SU-DHL-6 (cell line): Measurements from ENCODE around the gene GTF3A.

Experiments used
- H2AFZ ChIP-seq: fragments of 200-600 bp; sonication (generic); 2 replicates; pipeline ENCODE4 v1.6.1; 2014; ENCODE audit warnings: low read depth, mild to moderate bottlenecking, moderate library complexity, mixed read lengths, antibody characterized with exemption, low read length; ENCODE audit not compliant: severe bottlenecking
- H3F3A ChIP-seq: fragments of 200-600 bp; shearing (Covaris generic); 2 replicates; pipeline ENCODE4 v1.6.0; 2016; ENCODE audit warnings: antibody characterized with exemption, mild to moderate bottlenecking; ENCODE audit not compliant: insufficient read depth
- H3K27ac ChIP-seq: fragments of 200-600 bp; sonication (generic); 2 replicates; pipeline ENCODE4 v1.5.1; 2016; ENCODE audit warnings: low read depth, mild to moderate bottlenecking, low read length, moderate library complexity, mixed read lengths
- H3K27me3 ChIP-seq: fragments of 200-600 bp; sonication (generic), shearing (Covaris generic); 2 replicates; pipeline ENCODE4 v1.6.0; 2014; ENCODE audit warnings: mild to moderate bottlenecking, low read length
- H3K36me3 ChIP-seq: fragments of 200-600 bp; sonication (generic); 2 replicates; pipeline ENCODE4 v1.6.1; 2014; ENCODE audit warnings: mild to moderate bottlenecking, low read length, mixed read lengths
- H3K4me2 ChIP-seq: fragments of 300-600, 200-600 bp; shearing (Covaris generic), sonication (generic); 2 replicates; pipeline ENCODE4 v1.6.0; 2014; ENCODE audit warnings: low read length, low read depth, mild to moderate bottlenecking; ENCODE audit not compliant: poor library complexity, severe bottlenecking
- H3K4me3 ChIP-seq: fragments of 200-600 bp; sonication (generic); 2 replicates; pipeline ENCODE4 v1.5.1; 2014; ENCODE audit warnings: antibody characterized with exemption, low read length, mild to moderate bottlenecking, mixed read lengths; ENCODE audit not compliant: insufficient read depth, poor library complexity, severe bottlenecking
- H3K79me2 ChIP-seq: fragments of 200-600 bp; sonication (generic); 2 replicates; pipeline ENCODE4 v1.6.1; 2014; ENCODE audit warnings: mild to moderate bottlenecking, low read length, moderate library complexity; ENCODE audit not compliant: insufficient read depth
- H3K9ac ChIP-seq: fragments of 200-600 bp; sonication (generic); 2 replicates; pipeline ENCODE4 v1.7.0; 2014; ENCODE audit warnings: mild to moderate bottlenecking, low read length
- H3K9me2 ChIP-seq: fragments of 200-600 bp; sonication (generic); replicated peaks from 2 replicates; pipeline ENCODE4 v1.6.1; 2014; ENCODE audit warnings: low read length; ENCODE audit not compliant: insufficient read depth
- H3K9me3 ChIP-seq: fragments of 200-600 bp; sonication (generic); 2 replicates; pipeline ENCODE4 v1.6.1; 2014; ENCODE audit warnings: low read length, mixed read lengths; ENCODE audit not compliant: insufficient read depth
- H4K20me1 ChIP-seq: fragments of 200-600 bp; sonication (generic); 2 replicates; pipeline ENCODE4 v1.6.1; 2014; ENCODE audit warnings: low read depth, mild to moderate bottlenecking, antibody characterized with exemption, low read length, moderate library complexity, mixed read lengths
- EZH2phosphoT487 ChIP-seq: fragments of 200-600 bp; sonication (generic), shearing (Covaris generic); conservative IDR thresholded peaks from 2 replicates; pipeline ENCODE4 v1.6.1; 2018; ENCODE audit warnings: mild to moderate bottlenecking, antibody characterized with exemption, low read length, moderate library complexity, mixed read lengths
- TF ChIP-seq, protein P1 (sequence below): fragments of 200-600 bp; sonication (generic); IDR thresholded peaks from one replicate; pipeline ENCODE4 v1.5.1; 2017; ENCODE audit warnings: antibody characterized with exemption, mild to moderate bottlenecking, low read length, moderate library complexity; ENCODE audit not compliant: insufficient read depth, poor library complexity, severe bottlenecking

Gene GTF3A

DNA sequence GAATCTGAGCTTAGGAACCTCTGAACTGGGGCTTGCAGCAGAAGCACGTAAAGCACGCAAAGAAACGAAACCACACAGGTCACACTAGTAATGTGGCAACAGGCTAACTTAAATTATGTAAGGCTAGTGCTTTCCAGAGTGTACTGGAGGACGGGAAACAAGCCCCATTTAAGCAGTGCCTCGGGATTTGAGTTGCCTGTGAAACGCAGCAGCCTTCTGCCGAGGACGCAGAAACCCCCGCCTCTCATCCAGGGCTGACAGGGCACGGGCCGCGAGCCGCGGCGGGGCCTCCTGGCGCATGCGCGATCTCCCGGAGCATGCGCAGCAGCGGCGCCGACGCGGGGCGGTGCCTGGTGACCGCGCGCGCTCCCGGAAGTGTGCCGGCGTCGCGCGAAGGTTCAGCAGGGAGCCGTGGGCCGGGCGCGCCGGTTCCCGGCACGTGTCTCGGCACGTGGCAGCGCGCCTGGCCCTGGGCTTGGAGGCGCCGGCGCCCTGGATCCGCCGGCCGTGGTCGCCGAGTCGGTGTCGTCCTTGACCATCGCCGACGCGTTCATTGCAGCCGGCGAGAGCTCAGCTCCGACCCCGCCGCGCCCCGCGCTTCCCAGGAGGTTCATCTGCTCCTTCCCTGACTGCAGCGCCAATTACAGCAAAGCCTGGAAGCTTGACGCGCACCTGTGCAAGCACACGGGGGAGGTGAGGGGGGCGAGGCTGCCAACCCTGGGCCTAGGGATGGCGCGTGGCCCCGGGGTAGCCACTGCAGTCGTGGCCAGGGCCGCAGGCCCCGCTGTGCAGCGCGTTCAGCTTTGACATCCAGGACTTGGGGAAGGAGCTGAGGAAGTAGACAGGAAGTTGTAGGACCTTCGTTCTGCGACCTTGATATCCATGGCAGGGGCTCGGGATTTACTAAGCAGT is at the start of gene GTF3A:
Gene GTF3A, plus strand, starts transcription at position 374 of the 912 bp plus-strand sequence.
- H3K4me2 ChIP-seq = peak within 1 kb of the TSS; percentile 97
- no peaks in the 10 kb centered on the region for H3K9me2 ChIP-seq
- no peak for TF ChIP-seq EZH2phosphoT487
- TF ChIP-seq, protein P1, sequence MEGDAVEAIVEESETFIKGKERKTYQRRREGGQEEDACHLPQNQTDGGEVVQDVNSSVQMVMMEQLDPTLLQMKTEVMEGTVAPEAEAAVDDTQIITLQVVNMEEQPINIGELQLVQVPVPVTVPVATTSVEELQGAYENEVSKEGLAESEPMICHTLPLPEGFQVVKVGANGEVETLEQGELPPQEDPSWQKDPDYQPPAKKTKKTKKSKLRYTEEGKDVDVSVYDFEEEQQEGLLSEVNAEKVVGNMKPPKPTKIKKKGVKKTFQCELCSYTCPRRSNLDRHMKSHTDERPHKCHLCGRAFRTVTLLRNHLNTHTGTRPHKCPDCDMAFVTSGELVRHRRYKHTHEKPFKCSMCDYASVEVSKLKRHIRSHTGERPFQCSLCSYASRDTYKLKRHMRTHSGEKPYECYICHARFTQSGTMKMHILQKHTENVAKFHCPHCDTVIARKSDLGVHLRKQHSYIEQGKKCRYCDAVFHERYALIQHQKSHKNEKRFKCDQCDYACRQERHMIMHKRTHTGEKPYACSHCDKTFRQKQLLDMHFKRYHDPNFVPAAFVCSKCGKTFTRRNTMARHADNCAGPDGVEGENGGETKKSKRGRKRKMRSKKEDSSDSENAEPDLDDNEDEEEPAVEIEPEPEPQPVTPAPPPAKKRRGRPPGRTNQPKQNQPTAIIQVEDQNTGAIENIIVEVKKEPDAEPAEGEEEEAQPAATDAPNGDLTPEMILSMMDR = no peak
- no peaks in the 10 kb centered on the region for H3K9me3 ChIP-seq
- H4K20me1 ChIP-seq = peaks cover 10% of the 10 kb centered on the region; the same call in 1 of the 2 replicates
- peak within 1 kb of the TSS; percentile 73 for H3K27ac ChIP-seq
- H3K27me3 ChIP-seq = no peaks in the 10 kb centered on the region
- H3K36me3 ChIP-seq = peaks cover 10% of the 10 kb centered on the region; the same call in 1 of the 2 replicates
- peaks cover 47% of the 10 kb centered on the region for H3K79me2 ChIP-seq
- H3K4me3 ChIP-seq = peak within 1 kb of the TSS; percentile 73
- peak within 1 kb of the TSS; percentile 79 for H3K9ac ChIP-seq
- H3F3A ChIP-seq = 0 out of 2 replicates have a peak, but pooled peaks cover 5% of the 10 kb centered on the region
- peak within 1 kb of the TSS; percentile 99 for H2AFZ ChIP-seq

DNA sequence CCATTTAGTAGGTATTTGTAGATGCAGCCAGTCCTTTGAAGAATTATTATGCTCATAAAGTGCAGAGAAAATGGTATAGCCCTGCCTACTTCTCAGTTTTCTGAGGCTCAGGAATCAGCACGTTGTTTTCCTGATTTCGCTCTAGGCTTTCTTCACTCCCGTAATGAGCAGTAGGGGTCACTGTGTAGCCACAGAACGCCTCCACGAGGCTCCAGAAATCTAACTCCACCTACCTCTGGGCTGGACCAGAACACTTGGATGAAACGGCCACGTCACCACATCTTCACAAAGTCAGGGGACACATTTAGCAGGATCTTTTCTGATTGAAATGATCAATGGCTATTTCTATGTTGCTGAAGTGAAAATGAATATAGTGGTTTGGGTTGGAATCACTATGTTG is 49.8 kb upstream of the GTF3A start:
- H2AFZ ChIP-seq = no peak overlapping the region
- no peaks in the 10 kb centered on the region for H3K79me2 ChIP-seq
- TF ChIP-seq, protein P1 = peak; percentile 51
- TF ChIP-seq EZH2phosphoT487 = no peak
- H3K9me3 ChIP-seq = no peaks in the 10 kb centered on the region
- H3K27me3 ChIP-seq = no peaks in the 10 kb centered on the region
- no peak overlapping the region for H3K9ac ChIP-seq
- no peak overlapping the region for H3K27ac ChIP-seq
- H3K36me3 ChIP-seq = no peaks in the 10 kb centered on the region
- no peaks in the 10 kb centered on the region for H3F3A ChIP-seq
- no peaks in the 10 kb centered on the region for H3K9me2 ChIP-seq
- H3K4me2 ChIP-seq = no peak overlapping the region
- no peaks in the 10 kb centered on the region for H4K20me1 ChIP-seq
- no peak overlapping the region for H3K4me3 ChIP-seq

DNA sequence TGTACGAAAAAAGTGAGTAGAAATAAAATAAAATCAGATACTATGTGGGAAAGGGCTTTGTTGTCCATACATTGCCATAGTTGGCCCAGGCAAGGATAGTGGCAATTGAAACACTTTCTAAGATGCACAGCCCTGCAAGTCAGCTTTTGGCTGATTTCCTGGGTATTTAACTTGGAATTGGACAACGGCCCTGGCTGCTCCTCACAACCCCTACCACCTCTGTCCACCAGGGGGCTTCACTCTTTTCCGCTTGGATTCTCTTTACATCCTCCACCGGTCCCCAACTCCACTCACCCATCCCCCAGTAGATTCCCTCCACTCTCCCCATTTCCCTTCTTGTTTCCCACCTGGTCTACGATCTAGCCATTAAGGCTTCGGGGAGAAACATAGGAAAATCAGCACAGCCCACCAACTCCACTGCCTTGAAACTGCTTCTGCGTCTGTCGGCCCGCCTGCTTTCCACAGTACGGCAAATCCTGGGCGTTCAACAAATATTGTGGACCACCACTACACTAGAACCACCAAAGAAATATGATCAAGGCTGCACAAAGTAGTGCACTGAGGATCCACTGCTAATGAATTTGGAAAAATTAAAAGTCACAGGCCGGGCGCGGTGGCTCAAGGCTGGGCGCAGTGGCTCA is 48.6 kb upstream of the GTF3A start:
- Histone ChIP-seq H3K4me3 (no peak overlapping the region), H3K36me3 (no peaks in the 10 kb centered on the region), H2AFZ (no peak overlapping the region)

More for the DNA sequence above, 48.6 kb upstream of the GTF3A start:
- no peaks in the 10 kb centered on the region for H4K20me1 ChIP-seq
- no peaks in the 10 kb centered on the region for H3K9me2 ChIP-seq
- H3K79me2 ChIP-seq = no peaks in the 10 kb centered on the region
- H3K27ac ChIP-seq = no peak overlapping the region
- H3K27me3 ChIP-seq = no peaks in the 10 kb centered on the region
- H3F3A ChIP-seq = no peaks in the 10 kb centered on the region
- H3K4me2 ChIP-seq = no peak overlapping the region
- TF ChIP-seq, protein P1 = peak; percentile 58
- no peak for TF ChIP-seq EZH2phosphoT487
- no peaks in the 10 kb centered on the region for H3K9me3 ChIP-seq
- H3K9ac ChIP-seq = no peak overlapping the region
